Adrenal gland (tissue), 12 donors: Measurements from ENCODE around the gene ACHE. TPM values are rescaled to one million over a fixed set of nuclear protein-coding genes. Genes with fewer than 3 reads are reported as not detected.
A peak's percentile ranks its signal among the peaks of the same experiment; 100 is the strongest.

Experiments used
- DNase-seq, 7 donors: peaks; one replicate each; pipeline ENCODE4 v3.0.0-alpha.2; 2019 to 2020
- H3K27ac ChIP-seq, 5 donors: fragments of 200-600 bp; sonication (generic) in 4 of 5; 1 replicate in 3 of 5; 2 replicates in 2 of 5; pipeline versions ENCODE4 v1.5.1 to v1.8.0; 2016 to 2020; ENCODE audit warnings: mild to moderate bottlenecking in 1 of 5
- H3K27me3 ChIP-seq: fragments of 200-600 bp; 2 replicates; pipeline ENCODE4 v1.8.0; 2021
- H3K36me3 ChIP-seq, 2 donors: fragments of 200-600 bp; replicated peaks in 1 of 2; 1 replicate in 1 of 2; 2 replicates in 1 of 2; pipeline versions ENCODE4 v1.5.1 to v1.8.0; 2018 to 2022
- H3K4me1 ChIP-seq, 2 donors: fragments of 200-600 bp; replicated peaks in 1 of 2; 1 replicate in 1 of 2; 2 replicates in 1 of 2; pipeline versions ENCODE4 v1.5.1 to v1.8.0; 2018 to 2021
- H3K4me3 ChIP-seq, 4 donors: fragments of 200-600 bp; sonication (generic) in 3 of 4; one replicate each; pipeline ENCODE4 v1.5.1; 2016 to 2018
- H3K9me3 ChIP-seq, 3 donors: fragments of 200-600 bp; sonication (generic) in 1 of 3; replicated peaks in 1 of 3; 1 replicate in 2 of 3; 2 replicates in 1 of 3; pipeline versions ENCODE4 v1.5.1 to v1.8.0; 2016 to 2021
- CTCF ChIP-seq, 6 experiments: fragments of 450-650 bp in 4 of 6; fragments of 200-600 bp in 2 of 6; sonication (generic) in 1 of 6; IDR thresholded peaks; 1 replicate in 5 of 6; 2 replicates in 1 of 6; pipeline versions ENCODE4 v1.5.1 to v1.8.0; 2016 to 2021; ENCODE audit warnings: antibody characterized with exemption in 6 of 6, mild to moderate bottlenecking in 2 of 6, moderate library complexity in 1 of 6
- POLR2A ChIP-seq, 2 donors: fragments of 450-650 bp; IDR thresholded peaks; one replicate each; pipeline ENCODE4 v1.6.1; 2017; ENCODE audit warnings: antibody characterized with exemption in 2 of 2, mild to moderate bottlenecking in 2 of 2, moderate library complexity in 1 of 2
- WGBS, 4 donors: extraction: QIAGEN DNeasy Blood & Tissue Kit in 2 of 4; methylation state at CpG; one replicate each; pipeline versions ENCODE4 v1.1.5 to v1.1.7; 2013 to 2017; 5-methylcytosine and 5-hydroxymethylcytosine counted together
- intact Hi-C, 2 donors: fragments of 100-400 bp; cut with DNase I; formaldehyde crosslinking; loops; one replicate each; pipeline versions ENCODE4 v1.14.1 to v1.15.0; 2022 to 2023
- polyA plus RNA-seq, 3 donors: library from polyadenylated mRNA; stranded (reverse); fragments of 200-250 nt in 2 of 3; fragments of 350-450 nt in 1 of 3; fragmentation: Illumina TruSeq in 1 of 3; extraction: RNeasy Lipid Tissue Mini Kit (QIAGEN cat#74804) in 1 of 3; gene quantifications; one replicate each; pipeline ENCODE4 v1.2.3, GENCODE V29; 2013 to 2014
- total RNA-seq, 9 donors: library from RNA; depleted of rRNA in 4 of 9; stranded (reverse); fragments of >200 nt in 4 of 9; fragments of 120-200 nt in 1 of 9; fragmentation: NEBNext Ultra II Directional in 1 of 9; extraction: Animal tissue kit (Norgen Biotek cat#: 25700) in 1 of 9; gene quantifications; one replicate each; pipeline versions ENCODE4 v1.1.0 to v1.2.4, GENCODE V29; 2013 to 2023
- donor health status: healthy with polysubstance abuse.
- donor health status: Bipolar disorder and iron deficiency.
- donor health status: DM: yes; HTN: yes; CAD: no.
- donor health status: DM: no; HTN: no; CAD: no.
- donor health status: DM: no; HTN: no; CAD: no.
- donor health status: DM: yes; HTN: yes; CAD: no.

Gene ACHE
- total and polyA plus RNA-seq, 12 donors = 0.26 to 10.2 (median 2.1) TPM

DNA sequence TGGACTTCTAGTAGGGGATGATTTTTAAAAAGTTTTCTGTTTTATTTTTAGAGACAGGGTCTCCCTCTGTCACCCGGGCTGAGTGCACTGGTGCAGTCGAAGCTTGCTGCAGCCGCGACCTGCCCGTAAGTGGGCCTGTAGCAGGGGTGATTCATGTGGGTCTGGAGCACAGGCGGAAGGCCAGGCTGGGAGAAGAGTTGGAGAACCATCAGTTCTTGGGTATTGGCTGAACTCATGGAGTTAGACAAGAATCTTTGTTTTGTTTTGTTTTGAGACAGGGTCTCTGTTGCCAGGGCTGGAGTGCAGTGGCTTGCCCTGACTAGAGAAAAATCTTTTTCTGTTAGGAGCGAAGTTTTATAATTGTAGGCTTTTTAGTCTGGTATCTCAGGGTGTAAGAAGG lies 15.0 kb downstream of the ACHE start:
- H3K4me1 ChIP-seq = peaks cover 13 to 46% of the 10 kb centered on the region in 2 donors
- no peak overlapping the region for H3K4me3 ChIP-seq
- H3K27ac ChIP-seq = no peak overlapping the region
- H3K36me3 ChIP-seq = peaks cover 0 to 67% of the 10 kb centered on the region in 2 donors
- H3K9me3 ChIP-seq = no peaks in the 10 kb centered on the region
- no peaks in the 10 kb centered on the region for H3K27me3 ChIP-seq
- no peak for DNase-seq
- TF ChIP-seq CTCF (IDR thresholded peaks at IDR 0.05) (no peak), POLR2A (IDR thresholded peaks at IDR 0.05) (no peak)
- WGBS, 4 donors = 73 to 82% (median 79%) methylated on average over 7 of the region's 7 CpGs
- intact Hi-C loops = no loop called here

GRCh38 chr7:100879685-100880261 lies 15.9 kb downstream of the ACHE start:
- peak in 2 of 7 donors; percentile 52 to 58 for DNase-seq
- WGBS, 4 donors = 50 to 59% (median 58%) methylated on average over 11 of the region's 11 CpGs
- Histone ChIP-seq H3K36me3 (peaks cover 0 to 59% of the 10 kb centered on the region in 2 donors), H3K4me3 (no peak overlapping the region), H3K9me3 (no peaks in the 10 kb centered on the region), H3K27ac (no peak overlapping the region), H3K4me1 (peaks cover 14 to 47% of the 10 kb centered on the region in 2 donors), H3K27me3 (no peaks in the 10 kb centered on the region)
- TF ChIP-seq POLR2A (IDR thresholded peaks at IDR 0.05) = no peak
- no peak for TF ChIP-seq CTCF (IDR thresholded peaks at IDR 0.05)
- intact Hi-C loops = no loop called here

DNA sequence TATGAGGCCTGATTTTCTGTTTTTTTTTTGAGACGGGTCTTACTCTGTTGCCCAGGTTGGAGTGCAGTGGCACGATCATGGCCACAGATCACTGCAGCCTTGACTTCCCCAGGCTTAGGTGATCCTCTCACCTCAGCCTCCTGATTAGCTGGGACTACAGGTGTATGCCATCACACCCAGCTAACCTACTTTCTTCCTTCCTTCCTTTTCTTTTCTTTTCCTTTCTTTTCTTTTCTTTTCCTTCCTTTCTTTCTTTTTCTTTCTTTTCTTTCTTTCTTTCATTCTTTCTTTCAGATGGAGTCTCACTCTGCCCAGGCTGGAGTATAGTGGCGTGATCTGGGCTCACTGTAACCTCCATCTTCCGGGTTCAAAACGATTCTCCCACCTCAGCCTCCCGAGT lies 17.0 kb downstream of the ACHE start:
- Histone ChIP-seq H3K36me3 (peaks cover 0 to 50% of the 10 kb centered on the region in 2 donors), H3K4me1 (peaks cover 21 to 47% of the 10 kb centered on the region in 2 donors), H3K27ac (peak overlapping the region in 1 of 5 donors; percentile 8), H3K4me3 (no peak overlapping the region), H3K9me3 (no peaks in the 10 kb centered on the region), H3K27me3 (no peaks in the 10 kb centered on the region)
- intact Hi-C loops = no loop called here
- DNase-seq = no peak
- TF ChIP-seq POLR2A (IDR thresholded peaks at IDR 0.05) (no peak), CTCF (IDR thresholded peaks at IDR 0.05) (no peak)
- 68 to 73% (median 71%) methylated on average over 6 of the region's 6 CpGs for WGBS, 4 donors

- Histone ChIP-seq H3K36me3 (peaks cover 0 to 50% of the 10 kb centered on the region in 2 donors), H3K27me3 (no peaks in the 10 kb centered on the region), H3K27ac (no peak overlapping the region), H3K4me1 (peaks cover 21 to 47% of the 10 kb centered on the region in 2 donors), H3K4me3 (no peak overlapping the region), H3K9me3 (no peaks in the 10 kb centered on the region)
- no peak for TF ChIP-seq CTCF (IDR thresholded peaks at IDR 0.05)
- TF ChIP-seq POLR2A (IDR thresholded peaks at IDR 0.05) = no peak
- no peak for DNase-seq
- intact Hi-C loops = no loop called here
- 78 to 89% (median 81%) methylated on average over 7 of the region's 7 CpGs for WGBS, 4 donors
Observed at GRCh38 chr7:100878013-100878412, 17.7 kb downstream of the ACHE start.
